ENCODE measurements around the gene TTC31.
A peak's percentile ranks its signal among the peaks of the same experiment; 100 is the strongest.

Gene TTC31

DNA sequence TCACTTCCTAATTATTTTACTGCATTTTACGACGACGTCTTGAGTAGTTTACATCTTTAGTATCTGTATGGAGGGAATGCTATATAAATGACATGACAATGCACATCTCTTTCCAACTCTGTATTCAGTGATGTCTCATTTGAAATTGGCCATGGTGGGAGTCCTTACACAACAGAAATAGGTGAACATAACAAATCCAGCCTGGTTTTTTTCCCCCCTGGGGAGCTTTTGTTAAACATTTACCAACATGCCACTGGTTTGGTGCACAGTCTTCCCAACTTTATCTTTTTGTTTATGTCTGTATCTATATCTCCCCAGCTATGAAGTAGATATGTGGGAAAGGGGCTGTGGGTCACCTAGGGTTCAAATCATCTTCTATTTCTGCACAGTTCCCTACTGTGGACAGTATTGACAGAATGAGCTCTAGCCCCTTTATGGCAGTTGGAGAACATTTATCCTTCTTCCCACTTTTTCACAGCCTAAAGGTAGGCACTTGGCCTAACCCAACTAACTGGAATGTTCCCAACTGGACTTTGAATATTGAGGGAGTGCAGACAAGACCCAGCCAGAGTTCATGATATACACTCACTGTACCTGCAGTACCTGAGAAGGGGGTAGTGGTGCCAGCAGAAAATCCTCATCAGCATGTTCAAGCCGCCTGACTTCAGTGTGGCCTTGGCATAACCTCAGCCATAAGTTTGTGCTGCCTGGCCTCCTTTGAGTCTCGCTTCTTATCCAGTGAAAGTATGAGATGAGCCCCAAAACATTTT, 35.5 kb upstream of the TTC31 start:
- in situ Hi-C loops (cut with HindIII; ENCODE audit: low sequenced_read_pairs): no loop called here
- DNase-seq (ENCODE audit: low read depth): no peak
- H3K4me3 ChIP-seq (ENCODE audit: low read depth, low read length): no peak overlapping the region
- TF ChIP-seq, protein P1, sequence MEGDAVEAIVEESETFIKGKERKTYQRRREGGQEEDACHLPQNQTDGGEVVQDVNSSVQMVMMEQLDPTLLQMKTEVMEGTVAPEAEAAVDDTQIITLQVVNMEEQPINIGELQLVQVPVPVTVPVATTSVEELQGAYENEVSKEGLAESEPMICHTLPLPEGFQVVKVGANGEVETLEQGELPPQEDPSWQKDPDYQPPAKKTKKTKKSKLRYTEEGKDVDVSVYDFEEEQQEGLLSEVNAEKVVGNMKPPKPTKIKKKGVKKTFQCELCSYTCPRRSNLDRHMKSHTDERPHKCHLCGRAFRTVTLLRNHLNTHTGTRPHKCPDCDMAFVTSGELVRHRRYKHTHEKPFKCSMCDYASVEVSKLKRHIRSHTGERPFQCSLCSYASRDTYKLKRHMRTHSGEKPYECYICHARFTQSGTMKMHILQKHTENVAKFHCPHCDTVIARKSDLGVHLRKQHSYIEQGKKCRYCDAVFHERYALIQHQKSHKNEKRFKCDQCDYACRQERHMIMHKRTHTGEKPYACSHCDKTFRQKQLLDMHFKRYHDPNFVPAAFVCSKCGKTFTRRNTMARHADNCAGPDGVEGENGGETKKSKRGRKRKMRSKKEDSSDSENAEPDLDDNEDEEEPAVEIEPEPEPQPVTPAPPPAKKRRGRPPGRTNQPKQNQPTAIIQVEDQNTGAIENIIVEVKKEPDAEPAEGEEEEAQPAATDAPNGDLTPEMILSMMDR (IDR thresholded peaks at IDR 0.05; ENCODE audit: low read depth, low read length, missing control alignments): no peak

- TF ChIP-seq, protein P1 (IDR thresholded peaks at IDR 0.05; ENCODE audit: low read depth, low read length, missing control alignments): no peak
- DNase-seq (ENCODE audit: low read depth): no peak
- no peak overlapping the region for H3K4me3 ChIP-seq (ENCODE audit: low read depth, low read length)
- in situ Hi-C loops (cut with HindIII; ENCODE audit: low sequenced_read_pairs): no loop called here
Measured at GRCh38 chr2:74448771-74449170, 34.1 kb upstream of the TTC31 start.

GRCh38 chr2:74450570-74451190, 32.2 kb upstream of the TTC31 start:
- TF ChIP-seq, protein P1 (IDR thresholded peaks at IDR 0.05; ENCODE audit: low read depth, low read length, missing control alignments): no peak
- in situ Hi-C loops (cut with HindIII; ENCODE audit: low sequenced_read_pairs): no loop called here
- no peak overlapping the region for H3K4me3 ChIP-seq (ENCODE audit: low read depth, low read length)
- DNase-seq (ENCODE audit: low read depth): no peak

- DNase-seq (ENCODE audit: low read depth): peak; percentile 97
- peak within 1 kb of the TSS; percentile 88 for H3K4me3 ChIP-seq (ENCODE audit: low read depth, low read length)
- TF ChIP-seq, protein P1 (IDR thresholded peaks at IDR 0.05; ENCODE audit: low read depth, low read length, missing control alignments): no peak
- in situ Hi-C loops (cut with HindIII; ENCODE audit: low sequenced_read_pairs): no loop called here
Measured at GRCh38 chr2:74454654-74455511, 28.0 kb upstream of the TTC31 start, which contains the start of gene INO80B. INO80B (plus strand) TSS chr2:74455087; CDS start chr2:74455117, 30 bp downstream.

DNA sequence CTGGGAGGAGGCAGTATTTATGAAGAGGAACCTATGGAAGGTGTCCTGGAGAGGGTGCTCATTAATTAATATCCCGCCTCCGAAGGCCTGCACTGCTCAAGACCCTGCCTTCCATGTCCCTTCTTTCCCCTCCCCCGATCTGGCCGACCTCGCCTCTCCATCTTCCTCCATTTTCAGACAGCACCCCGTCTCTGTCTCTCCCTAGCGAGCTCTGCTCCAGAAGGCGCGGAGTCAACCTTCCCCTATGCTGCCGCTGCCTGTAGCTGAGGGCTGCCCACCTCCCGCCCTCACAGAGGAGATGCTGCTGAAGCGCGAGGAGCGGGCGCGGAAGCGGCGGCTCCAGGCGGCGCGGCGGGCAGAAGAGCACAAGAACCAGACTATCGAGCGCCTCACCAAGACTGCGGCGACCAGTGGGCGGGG, 25.7 kb upstream of the TTC31 start:
- DNase-seq (ENCODE audit: low read depth): no peak
- in situ Hi-C loops (cut with HindIII; ENCODE audit: low sequenced_read_pairs): no loop called here
- TF ChIP-seq, protein P1 (IDR thresholded peaks at IDR 0.05; ENCODE audit: low read depth, low read length, missing control alignments): no peak
- peak overlapping the region; percentile 62 for H3K4me3 ChIP-seq (ENCODE audit: low read depth, low read length)

DNA sequence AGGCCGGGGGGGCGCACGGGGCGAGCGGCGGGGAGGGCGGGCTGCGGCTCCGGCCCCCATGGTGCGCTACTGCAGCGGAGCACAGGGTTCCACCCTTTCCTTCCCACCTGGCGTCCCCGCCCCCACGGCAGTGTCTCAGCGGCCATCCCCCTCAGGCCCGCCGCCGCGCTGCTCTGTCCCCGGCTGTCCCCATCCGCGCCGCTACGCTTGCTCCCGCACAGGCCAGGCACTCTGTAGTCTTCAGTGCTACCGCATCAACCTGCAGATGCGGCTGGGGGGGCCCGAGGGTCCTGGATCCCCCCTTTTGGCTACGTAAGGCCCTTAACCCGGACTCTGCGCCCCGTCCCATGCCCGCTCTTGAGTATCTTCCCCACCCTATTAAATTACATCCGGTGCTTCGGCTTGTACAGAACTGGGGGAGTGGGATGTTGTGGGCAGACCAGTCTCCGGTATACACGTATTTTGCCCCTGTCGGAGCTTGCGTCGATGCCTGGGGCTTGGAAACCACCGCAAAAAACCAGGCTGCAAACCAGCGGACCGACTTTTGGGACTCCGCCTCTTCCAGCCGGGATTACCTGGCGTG, 25.2 kb upstream of the TTC31 start:
- TF ChIP-seq, protein P1 (IDR thresholded peaks at IDR 0.05; ENCODE audit: low read depth, low read length, missing control alignments): no peak
- no peak for DNase-seq (ENCODE audit: low read depth)
- in situ Hi-C loops (cut with HindIII; ENCODE audit: low sequenced_read_pairs): no loop called here
- peak overlapping the region; percentile 62 for H3K4me3 ChIP-seq (ENCODE audit: low read depth, low read length)

Measured in astrocyte of the cerebellum (primary cell).